GM04504 (cell line): ENCODE results near the gene TAS2R13.

Experiments used
- DNase-seq: peaks from one replicate; pipeline ENCODE4 v3.0.0-alpha.2; 2012; ENCODE audit warnings: low read depth

The TAS2R13 gene

DNA sequence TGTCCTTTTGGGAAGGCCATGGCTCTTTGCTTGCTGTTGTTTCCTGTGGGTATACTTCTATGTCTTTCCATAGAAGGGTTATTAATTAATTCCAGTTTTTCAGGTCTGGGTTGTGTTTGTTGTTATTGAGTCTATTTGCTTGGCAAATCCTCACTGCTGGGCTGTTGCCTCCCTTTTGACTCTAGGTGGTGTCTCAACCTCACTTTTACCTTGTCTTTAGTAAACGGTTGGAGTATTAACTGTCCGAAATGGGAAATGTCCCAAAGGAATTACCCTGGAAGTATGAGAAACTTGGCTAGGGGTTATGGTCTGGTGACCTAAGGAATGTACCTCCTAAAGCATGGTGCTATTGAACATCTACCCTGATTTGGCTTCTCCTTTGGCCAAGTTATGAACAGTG lies 42.0 kb downstream of the TAS2R13 start:
- DNase-seq = no peak

- DNase-seq = no peak
Observed at GRCh38 chr12:10863512-10864218, 45.7 kb downstream of the TAS2R13 start.

GRCh38 chr12:10861366-10861765 lies 48.0 kb downstream of the TAS2R13 start:
- no peak for DNase-seq
